Lung (tissue), 12 donors: Measurements from ENCODE around the gene VEGFB. TPM values are rescaled to one million over a fixed set of nuclear protein-coding genes. Genes with fewer than 3 reads are reported as not detected.
A peak's percentile ranks its signal among the peaks of the same experiment; 100 is the strongest.

Experiments
- ATAC-seq: fragments of 200-7000 bp; cut with Tn5 transposase; one replicate; pipeline ENCODE4 v1.9.1; 2020; ENCODE audit warnings: moderate number of reproducible peaks; ENCODE audit not compliant: insufficient read depth, low FRiP score
- DNase-seq, 3 donors: peaks; one replicate each; pipeline ENCODE4 v3.0.0-alpha.2; 2013 to 2017
- H3K27ac ChIP-seq, 2 donors: one replicate each; pipeline ENCODE4 v1.5.1; 2013; ENCODE audit warnings: mild to moderate bottlenecking in 2 of 2, moderate library complexity in 2 of 2, control low read depth in 1 of 2, inconsistent platforms in 1 of 2, low read depth in 1 of 2, low read length in 1 of 2
- H3K27me3 ChIP-seq, 3 donors: one replicate each; pipeline ENCODE4 v1.5.1; 2013; ENCODE audit warnings: low read length in 2 of 3; ENCODE audit not compliant: control insufficient read depth in 3 of 3, insufficient read depth in 3 of 3
- H3K36me3 ChIP-seq, 4 donors: one replicate each; pipeline ENCODE4 v1.5.1; 2013; ENCODE audit warnings: low read length in 4 of 4, mild to moderate bottlenecking in 1 of 4, moderate library complexity in 1 of 4; ENCODE audit not compliant: control insufficient read depth in 4 of 4, insufficient read depth in 4 of 4
- H3K4me1 ChIP-seq, 5 donors: one replicate each; pipeline ENCODE4 v1.5.1; 2013; ENCODE audit warnings: low read length in 5 of 5, mild to moderate bottlenecking in 2 of 5, moderate library complexity in 1 of 5; ENCODE audit not compliant: control insufficient read depth in 5 of 5, insufficient read depth in 5 of 5
- H3K4me3 ChIP-seq: one replicate; pipeline ENCODE4 v1.5.1; 2013; ENCODE audit warnings: mild to moderate bottlenecking, control low read depth, moderate library complexity
- H3K9ac ChIP-seq, 2 donors: one replicate each; pipeline ENCODE4 v1.5.1; 2013; ENCODE audit warnings: low read length in 2 of 2, control low read depth in 1 of 2; ENCODE audit not compliant: insufficient read depth in 1 of 2
- H3K9me3 ChIP-seq, 4 donors: one replicate each; pipeline ENCODE4 v1.5.1; 2013; ENCODE audit warnings: low read length in 3 of 4, mild to moderate bottlenecking in 1 of 4, moderate library complexity in 1 of 4; ENCODE audit not compliant: control insufficient read depth in 4 of 4, insufficient read depth in 3 of 4
- CTCF ChIP-seq: IDR thresholded peaks from 2 replicates; pipeline ENCODE4 v1.5.1; 2012; ENCODE audit warnings: mild to moderate bottlenecking; ENCODE audit errors: control extremely low read depth, extremely low read depth
- WGBS, 2 donors: extraction: QIAGEN DNeasy Blood & Tissue Kit; methylation state at CpG; one replicate each; pipeline ENCODE4 v1.1.7; 2013; 5-methylcytosine and 5-hydroxymethylcytosine counted together
- polyA plus RNA-seq, 2 donors: library from polyadenylated mRNA; stranded (reverse); fragments of 200-250 nt; gene quantifications; one replicate each; pipeline ENCODE4 v1.2.1, GENCODE V29; 2013
- total RNA-seq, 2 donors: library from RNA; depleted of rRNA in 1 of 2; stranded (reverse); fragments of >200 nt in 1 of 2; gene quantifications; one replicate each; pipeline ENCODE4 v1.2.1, GENCODE V29; 2014 to 2021
- donor health status: control.
- donor health status: control.
- donor health status: Bipolar disorder and iron deficiency.
- donor health status: healthy.
- donor health status: DM: yes; HTN: yes; CAD: no.

VEGFB gene
- total and polyA plus RNA-seq, 4 donors, result 37.8 to 124 (median 79.4) TPM

- Histone ChIP-seq H3K36me3 (peaks cover 0 to 2% (median 0%) of the 10 kb centered on the region in 4 donors), H3K4me3 (no peak overlapping the region), H3K27me3 (no peaks in the 10 kb centered on the region), H3K9ac (no peak overlapping the region), H3K9me3 (no peaks in the 10 kb centered on the region), H3K27ac (peak overlapping the region in 1 of 2 donors; percentile 9), H3K4me1 (peaks cover 0 to 32% (median 9%) of the 10 kb centered on the region in 5 donors)
- no peak for DNase-seq
- no peak for ATAC-seq
- TF ChIP-seq CTCF, result no peak
- WGBS, 2 donors, result 83 to 87% methylated on average over 15 of the region's 15 CpGs
Observed at GRCh38 chr11:64232182-64232966, 2.0 kb upstream of the VEGFB start.

GRCh38 chr11:64232967-64233315 lies 1.4 kb upstream of the VEGFB start:
- Histone ChIP-seq H3K4me3 (no peak overlapping the region), H3K27me3 (no peaks in the 10 kb centered on the region), H3K9me3 (no peaks in the 10 kb centered on the region), H3K9ac (no peak overlapping the region), H3K4me1 (peaks cover 0 to 29% (median 12%) of the 10 kb centered on the region in 5 donors), H3K27ac (no peak overlapping the region), H3K36me3 (peaks cover 0 to 6% (median 2%) of the 10 kb centered on the region in 4 donors)
- ATAC-seq (no peak), DNase-seq (no peak)
- TF ChIP-seq CTCF, result no peak
- 82 to 93% methylated on average over 8 of the region's 8 CpGs for WGBS, 2 donors

- no peak overlapping the region for H3K9ac ChIP-seq
- ATAC-seq, result peak; percentile 3
- peak overlapping the region; percentile 69 for H3K4me3 ChIP-seq
- peak overlapping the region; percentile 68 to 86 for H3K27ac ChIP-seq
- H3K4me1 ChIP-seq, result peaks cover 0 to 23% (median 15%) of the 10 kb centered on the region in 5 donors
- H3K9me3 ChIP-seq, result no peaks in the 10 kb centered on the region
- H3K27me3 ChIP-seq, result no peaks in the 10 kb centered on the region
- H3K36me3 ChIP-seq, result peaks cover 0 to 13% (median 5%) of the 10 kb centered on the region in 4 donors
- 2 to 5% methylated on average over 43 to 80 of the region's 80 CpGs for WGBS, 2 donors
- TF ChIP-seq CTCF, result no peak
- peak; percentile 38 to 53 (median 53) for DNase-seq
Observed at GRCh38 chr11:64234647-64235379, 429 bp downstream of the VEGFB start.
